HEK293T (cell line): Measurements from ENCODE around the gene UBALD2.
A peak's percentile ranks its signal among the peaks of the same experiment; 100 is the strongest.
"Not testable (repeated sequence)": the region's sequence is repeated elsewhere in the genome, so short reads cannot be mapped to it uniquely, and the experiment has no call there.

Source experiments
- CTCF ChIA-PET: fragments of 350-600 bp; formaldehyde crosslinking; extraction: SDS; loops from one replicate; lab custom pipeline; 2021; ENCODE audit warnings: antibody characterized with exemption, inconsistent platforms; lab: Yijun Ruan, JAX
- POLR2A ChIA-PET: fragments of 350-600 bp; formaldehyde crosslinking; extraction: SDS; loops from one replicate; lab custom pipeline; 2020; ENCODE audit warnings: antibody characterized with exemption, inconsistent platforms; lab: Yijun Ruan, JAX
- DNase-seq: peaks from one replicate; pipeline ENCODE4 v3.0.0; 2012; ENCODE audit warnings: mixed read lengths; ENCODE audit errors: extremely low spot score
- ARNT ChIP-seq: fragments of 450-650 bp; IDR thresholded peaks from 2 replicates; pipeline ENCODE4 v1.6.1; 2017; ENCODE audit warnings: mild to moderate bottlenecking
- BHLHE40 ChIP-seq: fragments of 450-650 bp; IDR thresholded peaks from 2 replicates; pipeline ENCODE4 v1.6.1; 2016; ENCODE audit warnings: mild to moderate bottlenecking, moderate library complexity, borderline replicate concordance
- CTBP1 ChIP-seq: fragments of 450-650 bp; IDR thresholded peaks from 2 replicates; pipeline ENCODE4 v1.6.1; 2016; ENCODE audit warnings: borderline replicate concordance
- ELF4 ChIP-seq: fragments of 450-650 bp; IDR thresholded peaks from 2 replicates; pipeline ENCODE4 v1.6.1; 2017; ENCODE audit warnings: antibody characterized with exemption
- FOXA1 ChIP-seq: fragments of 450-650 bp; IDR thresholded peaks from 2 replicates; pipeline ENCODE4 v1.6.1; 2016; ENCODE audit warnings: mild to moderate bottlenecking
- FOXK2 ChIP-seq: fragments of 450-650 bp; IDR thresholded peaks from 2 replicates; pipeline ENCODE4 v1.6.1; 2016; ENCODE audit warnings: mild to moderate bottlenecking
- FOXM1 ChIP-seq: fragments of 450-650 bp; IDR thresholded peaks from 2 replicates; pipeline ENCODE4 v1.6.1; 2017; ENCODE audit warnings: mild to moderate bottlenecking, borderline replicate concordance
- HDGF ChIP-seq: fragments of 450-650 bp; IDR thresholded peaks from 2 replicates; pipeline ENCODE4 v1.6.1; 2017; ENCODE audit warnings: antibody characterized with exemption, borderline replicate concordance
- L3MBTL2 ChIP-seq: fragments of 450-650 bp; conservative IDR thresholded peaks from 2 replicates; pipeline ENCODE4 v1.6.1; 2016; ENCODE audit warnings: mild to moderate bottlenecking
- LEF1 ChIP-seq: fragments of 450-650 bp; IDR thresholded peaks from 2 replicates; pipeline ENCODE4 v1.6.1; 2017; ENCODE audit warnings: mild to moderate bottlenecking, borderline replicate concordance
- NFRKB ChIP-seq: fragments of 450-650 bp; IDR thresholded peaks from 2 replicates; pipeline ENCODE4 v1.6.1; 2016; ENCODE audit warnings: mild to moderate bottlenecking, moderate library complexity
- PKNOX1 ChIP-seq: fragments of 450-650 bp; IDR thresholded peaks from 2 replicates; pipeline ENCODE4 v1.6.1; 2016
- SP1 ChIP-seq: fragments of 450-650 bp; IDR thresholded peaks from 2 replicates; pipeline ENCODE4 v1.6.1; 2017
- SUZ12 ChIP-seq: fragments of 450-650 bp; IDR thresholded peaks from 2 replicates; pipeline ENCODE4 v1.6.1; 2016; ENCODE audit warnings: mild to moderate bottlenecking
- TARDBP ChIP-seq: fragments of 450-650 bp; IDR thresholded peaks from 2 replicates; pipeline ENCODE4 v1.6.1; 2016
- ZNF384 ChIP-seq: fragments of 450-650 bp; IDR thresholded peaks from 2 replicates; pipeline ENCODE4 v1.6.1; 2016

UBALD2 gene

GRCh38 chr17:76238847-76239537 is 26.2 kb upstream of the UBALD2 start:
- no peak for TF ChIP-seq NFRKB
- TF ChIP-seq HDGF, result no peak
- TF ChIP-seq BHLHE40, result no peak
- no peak for TF ChIP-seq PKNOX1
- TF ChIP-seq FOXK2, result no peak
- TF ChIP-seq SP1, result no peak
- POLR2A ChIA-PET, result interaction anchor here (1.8 kb wide), 1 partner anchor 26 kb away, joined by 5 read pairs; the partner anchor contains the start of gene UBALD2
- DNase-seq, result no peak
- CTCF ChIA-PET, result interaction anchor here (1.0 kb wide), 2 partner anchors 57 to 113 kb away, joined by 3 to 6 read pairs; no protein-coding TSS in a partner anchor

GRCh38 chr17:76239538-76240274 is 25.4 kb upstream of the UBALD2 start:
- DNase-seq, result no peak
- POLR2A ChIA-PET, result interaction anchor here (4.3 kb wide), 1 partner anchor 24 kb away, joined by 24 read pairs; the partner anchor contains the start of gene UBALD2
- TF ChIP-seq L3MBTL2 (peak; percentile 92), FOXA1 (no peak)
- CTCF ChIA-PET, result no interaction called here

DNA sequence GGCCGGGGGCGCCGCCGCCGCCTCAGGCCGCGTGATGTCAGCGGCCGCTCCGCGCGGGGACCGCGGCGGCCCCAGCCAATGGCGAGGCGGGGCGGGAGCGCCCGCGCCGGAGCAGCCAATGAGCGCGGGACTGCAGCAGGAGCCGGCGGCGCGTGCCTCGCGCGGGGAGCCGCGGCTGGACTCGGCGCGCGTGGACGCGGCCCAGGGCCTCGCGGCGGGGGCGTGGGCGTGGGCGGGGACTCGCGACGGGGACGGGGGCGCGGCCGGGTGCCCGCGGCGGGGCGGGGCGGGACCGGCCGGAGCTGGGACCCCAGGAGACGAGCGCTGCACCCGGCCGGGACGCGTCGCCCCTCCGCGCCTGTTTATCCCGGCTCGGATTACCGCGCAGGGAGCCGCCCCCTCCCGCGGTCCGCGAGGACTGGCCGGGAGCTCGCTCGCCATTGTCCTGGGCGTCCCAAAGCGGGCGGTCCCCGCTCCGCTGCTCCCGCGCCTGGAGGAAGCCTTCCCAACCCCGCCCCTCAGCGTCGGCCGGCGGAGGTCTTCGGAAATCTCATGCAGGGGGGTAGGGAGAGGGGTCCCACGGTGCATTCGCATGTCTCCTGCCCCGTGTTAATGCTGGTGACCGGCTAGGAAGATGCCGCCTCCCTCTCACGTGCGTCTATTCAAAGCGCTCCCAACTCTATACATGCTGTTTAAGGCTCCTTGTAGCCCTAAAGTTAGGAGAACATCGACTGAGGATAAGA is 24.5 kb upstream of the UBALD2 start, which contains the start of gene RNF157:
Gene RNF157, minus strand, starts transcription at position 33 of the 743 bp plus-strand sequence. CDS start 253 bp downstream, outside the sequence.
- peak; percentile 90 for TF ChIP-seq L3MBTL2
- no peak for TF ChIP-seq HDGF
- no peak for TF ChIP-seq FOXK2
- peak; percentile 20; the same call in 1 of the 2 replicates for TF ChIP-seq FOXM1
- TF ChIP-seq ARNT, result no peak
- TF ChIP-seq SP1, result no peak
- peak; percentile 84 for DNase-seq
- ChIA-PET CTCF (no interaction called here), POLR2A (interaction anchor here (1.1 to 4.3 kb wide), 6 partner anchors 11 to 99 kb away, joined by 3 to 24 read pairs (median 3); partner anchors contain the start of genes FOXJ1 and UBALD2)

DNA sequence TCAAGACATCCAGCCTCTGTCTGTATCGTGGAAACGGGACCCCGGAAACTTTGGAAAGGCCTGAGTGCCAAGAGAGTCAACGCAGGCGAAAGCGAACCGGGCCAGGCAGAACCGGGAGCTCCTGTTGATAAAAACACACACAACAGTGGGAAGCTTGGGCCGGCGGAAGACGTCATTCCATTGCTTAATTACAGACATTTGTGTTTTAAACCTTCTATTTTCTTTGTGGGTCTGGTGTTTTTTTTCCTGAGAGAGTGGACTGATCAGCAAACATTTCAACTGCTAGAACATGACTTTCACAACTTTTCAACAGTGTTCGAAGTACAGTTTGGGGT is 24.0 kb upstream of the UBALD2 start:
- CTCF ChIA-PET, result no interaction called here
- peak; percentile 24 for TF ChIP-seq L3MBTL2
- no peak for TF ChIP-seq BHLHE40
- DNase-seq, result no peak
- POLR2A ChIA-PET, result interaction anchor here (1.1 to 4.3 kb wide), 6 partner anchors 11 to 100 kb away, joined by 3 to 24 read pairs (median 3); partner anchors contain the start of genes FOXJ1 and UBALD2

- CTCF ChIA-PET, result no interaction called here
- POLR2A ChIA-PET, result interaction anchor here (1.2 to 4.3 kb wide), 5 partner anchors 19 to 101 kb away, joined by 3 to 24 read pairs (median 3); partner anchors contain the start of genes FOXJ1 and UBALD2
- no peak for DNase-seq
Observed at GRCh38 chr17:76241691-76242255, 23.4 kb upstream of the UBALD2 start.

GRCh38 chr17:76243826-76244679 is 21.1 kb upstream of the UBALD2 start:
- ChIA-PET POLR2A (interaction anchor here (1.2 to 4.3 kb wide), 2 partner anchors 20 to 25 kb away, joined by 3 to 24 read pairs; partner anchors contain the start of gene UBALD2), CTCF (interaction anchor here (0.6 to 1.6 kb wide), 5 partner anchors 10 to 62 kb away, joined by 3 to 4 read pairs (median 3); no protein-coding TSS in a partner anchor)
- TF ChIP-seq SP1 (no peak), BHLHE40 (no peak), CTBP1 (no peak), SUZ12 (no peak), ARNT (no peak), FOXK2 (no peak), NFRKB (no peak), ZNF384 (no peak), PKNOX1 (no peak), LEF1 (no peak), TARDBP (no peak), HDGF (no peak), FOXA1 (no peak), FOXM1 (no peak), L3MBTL2 (no peak), ELF4 (no peak)
- no peak for DNase-seq

More at GRCh38 chr17:76241691-76242255, 23.4 kb upstream of the UBALD2 start:
- no peak for TF ChIP-seq ARNT

- POLR2A ChIA-PET, result interaction anchor here (2.2 kb wide), 1 partner anchor 20 kb away, joined by 10 read pairs; the partner anchor contains the start of gene UBALD2
- DNase-seq, CTCF ChIA-PET: not testable (repeated sequence)
Observed at GRCh38 chr17:76244721-76245120, 20.4 kb upstream of the UBALD2 start.
